Measurements from ENCODE around the gene HPGDS. TPM values are rescaled to one million over a fixed set of nuclear protein-coding genes. Genes with fewer than 3 reads are reported as not detected.

HPGDS gene
- total RNA-seq, 2 donors from 2014 or later: 1.5 TPM; not detected in 1

DNA sequence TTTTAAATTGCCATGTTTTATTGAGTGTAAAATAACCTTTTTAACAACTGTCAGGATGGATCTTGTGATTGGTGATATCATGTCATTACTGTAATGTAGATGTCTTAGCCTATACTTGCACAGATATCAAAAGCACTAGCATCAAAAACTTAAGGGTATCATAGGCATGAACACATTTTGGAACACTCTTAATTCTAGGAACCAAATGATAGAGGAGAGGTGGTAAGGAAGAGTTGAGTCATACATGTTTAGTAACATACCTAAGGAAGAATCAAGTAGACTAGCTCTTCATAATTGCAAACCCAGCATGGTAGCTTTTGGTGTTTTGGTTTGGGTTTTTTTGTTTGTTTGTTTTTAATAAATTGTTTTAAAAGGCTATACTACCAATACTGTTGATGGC is 91.5 kb downstream of the HPGDS start:
- Mint-ChIP-seq H3K27ac (no peak overlapping the region), H3K9me3 (no peaks in the 10 kb centered on the region), H3K27me3 (no peaks in the 10 kb centered on the region), H3K4me3 (no peak overlapping the region), H3K4me1 (ENCODE audit: low read depth in 2 of 2) (no peaks in the 10 kb centered on the region), H3K36me3 (peaks cover 17% of the 10 kb centered on the region)
- ATAC-seq: no peak
- DNase-seq (ENCODE audit: low spot score): no peak

Other genes with a start within 250 kb of the HPGDS start
- gene SMARCAD1, start 135.0 kb downstream of the HPGDS start, total RNA-seq: 10 to 100 TPM; 28.0 to 33.3 TPM
- gene PDLIM5, start 109.1 kb upstream of the HPGDS start, total RNA-seq: 10 to 100 TPM; 26.2 to 30.2 TPM